ENCODE measurements around the gene TNFRSF13B.
"Not testable (repeated sequence)": the region's sequence is repeated elsewhere in the genome, so short reads cannot be mapped to it uniquely, and the experiment has no call there.

TNFRSF13B gene

GRCh38 chr17:16987066-16987829 lies 15.3 kb upstream of the TNFRSF13B start:
- DNase-seq (ENCODE audit: low spot score) = no peak

GRCh38 chr17:16986391-16986790 lies 14.5 kb upstream of the TNFRSF13B start:
- DNase-seq (ENCODE audit: low spot score) = no peak

- no peak for DNase-seq (ENCODE audit: low spot score)
These were observed 10.0 kb upstream of the TNFRSF13B start for GRCh38 chr17:16981928-16982327.

- no peak for DNase-seq (ENCODE audit: low spot score)
These were observed 9.2 kb upstream of the TNFRSF13B start for GRCh38 chr17:16980813-16981731.

GRCh38 chr17:16980061-16980460 lies 8.1 kb upstream of the TNFRSF13B start:
- no peak for DNase-seq (ENCODE audit: low spot score)

GRCh38 chr17:16979237-16979823 lies 7.4 kb upstream of the TNFRSF13B start:
- DNase-seq (ENCODE audit: low spot score) = not testable (repeated sequence)

GRCh38 chr17:16977932-16978331 lies 6.0 kb upstream of the TNFRSF13B start:
- DNase-seq (ENCODE audit: low spot score) = no peak

- no peak for DNase-seq (ENCODE audit: low spot score)
These were observed 5.0 kb upstream of the TNFRSF13B start for GRCh38 chr17:16976725-16977550.

GRCh38 chr17:16975744-16976625 lies 4.1 kb upstream of the TNFRSF13B start:
- DNase-seq (ENCODE audit: low spot score) = no peak

GRCh38 chr17:16975277-16975651 lies 3.3 kb upstream of the TNFRSF13B start:
- DNase-seq (ENCODE audit: low spot score) = no peak

- no peak for DNase-seq (ENCODE audit: low spot score)
These were observed 2.8 kb upstream of the TNFRSF13B start for GRCh38 chr17:16974569-16975276.

GRCh38 chr17:16973760-16974540 lies 2.0 kb upstream of the TNFRSF13B start:
- no peak for DNase-seq (ENCODE audit: low spot score)

GRCh38 chr17:16973043-16973442 lies 1.1 kb upstream of the TNFRSF13B start:
- not testable (repeated sequence) for DNase-seq (ENCODE audit: low spot score)

- DNase-seq (ENCODE audit: low spot score) = no peak
These were observed 428 bp upstream of the TNFRSF13B start for GRCh38 chr17:16972346-16972745.

GRCh38 chr17:16969931-16970906 lies 1.7 kb downstream of the TNFRSF13B start:
- no peak for DNase-seq (ENCODE audit: low spot score)

GRCh38 chr17:16968786-16969185 lies 3.1 kb downstream of the TNFRSF13B start:
- DNase-seq (ENCODE audit: low spot score) = no peak

- DNase-seq (ENCODE audit: low spot score) = no peak
These were observed 9.1 kb downstream of the TNFRSF13B start for GRCh38 chr17:16962804-16963203.

- no peak for DNase-seq (ENCODE audit: low spot score)
These were observed 10.1 kb downstream of the TNFRSF13B start for GRCh38 chr17:16961792-16962191.
